HepG2 (cell line): ENCODE measurements around the gene AKT3. TPM values are rescaled to one million over a fixed set of nuclear protein-coding genes. Genes with fewer than 3 reads are reported as not detected.

Source experiments
- ATAC-seq: fragments of 200-7000 bp; cut with Tn5 transposase; 3 replicates; pipeline ENCODE4 v1.9.1; 2020; ENCODE audit warnings: mild to moderate bottlenecking, moderate library complexity
- BruUV-seq: library from RNA; stranded (reverse); fragments of 400-500 nt; replicated peaks from 2 replicates; lab custom pipeline; 2021; lab: Mats Ljungman, UMichigan
- CTCF ChIA-PET: fragments of 300-600 bp; formaldehyde crosslinking; extraction: SDS; loops from one replicate; lab custom pipeline; 2021; ENCODE audit warnings: low total read pairs, inconsistent platforms, low intra/inter-chr PET ratio; lab: Yijun Ruan, JAX
- POLR2A ChIA-PET: fragments of 350-600 bp; sonication (Branson Sonifier 250); formaldehyde crosslinking; loops from one replicate; lab custom pipeline; 2020; ENCODE audit warnings: antibody characterized with exemption, inconsistent platforms; lab: Yijun Ruan, JAX
- DNase-seq: peaks from one replicate; pipeline ENCODE4 v3.0.0-alpha.2; 2015; ENCODE audit warnings: low spot score
- FAIRE-seq: peaks from 3 replicates; lab custom pipeline; 2011; peaks lifted over from hg19 to GRCh38; lab: Jason Lieb, UNC
- H2AFZ ChIP-seq: one replicate; pipeline ENCODE4 v1.6.1; 2011; ENCODE audit warnings: low read length, inconsistent platforms
- H3K27ac ChIP-seq: fragments of 300-600 bp; 3 replicates; pipeline ENCODE4 v1.8.0; 2011; ENCODE audit warnings: mixed run types, mild to moderate bottlenecking, mixed read lengths, low read length, inconsistent platforms; ENCODE audit not compliant: insufficient read depth; ENCODE audit errors: extremely low read length
- H3K27me3 ChIP-seq, 2 experiments: fragments of 200-600 bp in 1 of 2; 2 replicates in 1 of 2; 3 replicates in 1 of 2; pipeline versions ENCODE4 v1.6.0 to v1.8.0; 2011; ENCODE audit warnings: low read length in 2 of 2, mild to moderate bottlenecking in 2 of 2, moderate library complexity in 2 of 2, inconsistent platforms in 1 of 2; ENCODE audit not compliant: insufficient read depth in 2 of 2, control insufficient read depth in 1 of 2
- H3K36me3 ChIP-seq, 2 experiments: fragments of 200-600 bp in 1 of 2; replicated peaks in 1 of 2; 2 replicates in 1 of 2; 3 replicates in 1 of 2; pipeline versions ENCODE4 v1.5.1 to v1.8.0; 2011; ENCODE audit warnings: low read length in 2 of 2, inconsistent platforms in 1 of 2; ENCODE audit not compliant: insufficient read depth in 2 of 2, control insufficient read depth in 1 of 2
- H3K4me1 ChIP-seq: 2 replicates; pipeline ENCODE4 v1.5.1; 2012; ENCODE audit warnings: low read length, inconsistent platforms; ENCODE audit not compliant: insufficient read depth
- H3K4me2 ChIP-seq: 2 replicates; pipeline ENCODE4 v1.6.0; 2011; ENCODE audit warnings: low read depth, low read length, inconsistent platforms
- H3K4me3 ChIP-seq, 3 experiments: fragments of 200-600 bp in 1 of 3; sonication (generic), shearing (Covaris generic) in 1 of 3; replicated peaks in 1 of 3; 2 replicates each; pipeline ENCODE4 v1.5.1; 2011 to 2016; ENCODE audit warnings: low read length in 3 of 3, inconsistent platforms in 2 of 3, low read depth in 2 of 3, mild to moderate bottlenecking in 2 of 3, control low read depth in 1 of 3, mixed read lengths in 1 of 3; ENCODE audit not compliant: insufficient read depth in 1 of 3
- H3K79me2 ChIP-seq: one replicate; pipeline ENCODE4 v1.6.1; 2011; ENCODE audit warnings: low read length, inconsistent platforms; ENCODE audit not compliant: insufficient read depth
- H3K9ac ChIP-seq: 2 replicates; pipeline ENCODE4 v1.6.0; 2011; ENCODE audit warnings: mild to moderate bottlenecking, low read depth, low read length, inconsistent platforms; ENCODE audit not compliant: insufficient read depth
- H3K9me3 ChIP-seq: 2 replicates; pipeline ENCODE4 v1.5.1; 2012; ENCODE audit warnings: mild to moderate bottlenecking, low read length
- H4K20me1 ChIP-seq: 2 replicates; pipeline ENCODE4 v1.6.0; 2011; ENCODE audit warnings: inconsistent platforms, mild to moderate bottlenecking, low read length, moderate library complexity; ENCODE audit not compliant: insufficient read depth
- ARNTL ChIP-seq: sonication (generic); formaldehyde crosslinking; IDR thresholded peaks from 2 replicates; pipeline ENCODE4 v1.4.0; 2020; ENCODE audit warnings: mild to moderate bottlenecking, missing genetic modification reagents
- CCAR2 ChIP-seq: fragments of 200-400 bp; formaldehyde crosslinking; optimal IDR thresholded peaks from 2 replicates; pipeline ENCODE3; 2018; ENCODE audit warnings: low read depth, mild to moderate bottlenecking, low read length, moderate library complexity
- CHD4 ChIP-seq: fragments of 200-600 bp; sonication (generic); IDR thresholded peaks from 2 replicates; pipeline ENCODE4 v1.7.0; 2017; ENCODE audit warnings: mild to moderate bottlenecking, low read length, borderline replicate concordance
- KDM5A ChIP-seq: fragments of 200-600 bp; sonication (generic); IDR thresholded peaks from 2 replicates; pipeline ENCODE4 v1.7.0; 2018; ENCODE audit warnings: antibody characterized with exemption, mild to moderate bottlenecking, low read length, borderline replicate concordance
- NR2C2 ChIP-seq: sonication (generic); formaldehyde crosslinking; IDR thresholded peaks from 2 replicates; pipeline ENCODE4 v1.4.0; 2020; ENCODE audit warnings: missing genetic modification reagents, mild to moderate bottlenecking, moderate library complexity, borderline replicate concordance
- ZNF33B ChIP-seq: sonication (generic); formaldehyde crosslinking; IDR thresholded peaks from 2 replicates; pipeline ENCODE4 v1.5.1; 2020; ENCODE audit warnings: mild to moderate bottlenecking, missing genetic modification reagents
- WGBS: methylation state at CpG from one replicate; pipeline ENCODE4 v1.1.6; 2017; ENCODE audit warnings: low lambda C conversion rate; 5-methylcytosine and 5-hydroxymethylcytosine counted together
- in situ Hi-C: cut with HindIII; loops from 2 replicates; pipeline ENCODE4 v1.10.0; 2017; ENCODE audit warnings: low pct_unique_long_range_greater_than_20kb; ENCODE audit not compliant: extremely low pct_ligation_motif_present
- intact Hi-C: fragments of 100-400 bp; cut with micrococcal nuclease; formaldehyde crosslinking; loops from one replicate; pipeline ENCODE4 v1.10.0; 2022; ENCODE audit not compliant: unreplicated experiment
- polyA plus RNA-seq, 8 experiments: library from polyadenylated mRNA; depleted of rRNA in 3 of 8; stranded (reverse) in 7 of 8; unstranded in 1 of 8; fragments of >200 nt; fragmentation: Illumina TruSeq in 4 of 8; extraction: Trizol in 4 of 8; gene quantifications; 2 replicates each; pipeline versions ENCODE4 v1.2.1 to v1.2.3, GENCODE V29; 2011 to 2016; ENCODE audit warnings: low read depth in 4 of 8, missing spikeins in 1 of 8, mixed read lengths in 1 of 8; ENCODE audit not compliant: insufficient read depth in 1 of 8
- total RNA-seq, 5 experiments: library from RNA; depleted of rRNA; stranded (reverse); fragments of >200 nt; fragmentation: Illumina TruSeq; extraction: Trizol; gene quantifications; 2 replicates each; pipeline ENCODE4 v1.2.3, GENCODE V29; 2016; ENCODE audit warnings: low read depth in 1 of 5
- TF ChIP-seq, protein P1 (sequence below): sonication (generic); formaldehyde crosslinking; IDR thresholded peaks from 2 replicates; pipeline ENCODE4 v1.4.0; 2020; ENCODE audit warnings: missing genetic modification reagents
- TF ChIP-seq, protein P2 (sequence below): sonication (generic); formaldehyde crosslinking; IDR thresholded peaks from 2 replicates; pipeline ENCODE4 v1.9.0; 2021; ENCODE audit warnings: mild to moderate bottlenecking, missing genetic modification reagents
- TF ChIP-seq, protein P3 (sequence below): sonication (generic); formaldehyde crosslinking; IDR thresholded peaks from 2 replicates; pipeline ENCODE4 v1.9.0; 2021; ENCODE audit warnings: missing genetic modification reagents, borderline replicate concordance

The AKT3 gene
- total and polyA plus RNA-seq, 2 of the 13 experiments (the other 11 are each of a cell fraction or from before 2014, with no cell fraction given), result 0.07 TPM

DNA sequence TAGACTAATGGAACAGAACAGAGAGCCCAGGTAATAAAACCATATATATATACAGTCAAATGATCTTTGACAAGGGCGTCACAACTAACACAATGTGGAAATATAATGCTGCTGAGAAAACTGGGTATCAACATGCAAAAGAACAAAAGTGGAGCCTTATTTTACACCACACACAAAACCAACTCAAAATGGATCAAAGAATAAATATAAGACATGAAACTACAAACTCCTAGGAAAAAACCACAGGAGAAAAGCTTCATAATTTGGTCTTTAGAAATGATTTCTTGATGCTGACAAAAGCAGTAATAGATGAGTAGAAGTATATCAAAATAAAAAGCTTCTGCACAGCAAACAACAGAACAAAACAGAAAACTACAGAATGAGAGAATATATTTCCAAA is 192.2 kb downstream of the AKT3 start:
- BruUV-seq, result no TSS peak
- Histone ChIP-seq H2AFZ (no peak overlapping the region), H3K27me3 (no peaks in the 10 kb centered on the region), H3K4me1 (no peaks in the 10 kb centered on the region), H3K79me2 (no peaks in the 10 kb centered on the region), H3K27ac (no peak overlapping the region), H3K9ac (no peak overlapping the region), H3K36me3 (no peaks in the 10 kb centered on the region), H3K4me2 (no peak overlapping the region), H4K20me1 (no peaks in the 10 kb centered on the region), H3K9me3 (no peaks in the 10 kb centered on the region), H3K4me3 (no peak overlapping the region)
- DNase-seq (no peak), ATAC-seq (no peak), FAIRE-seq (no peak)
- 0% methylated on average over 1 of the region's 1 CpG for WGBS
- in situ Hi-C loops (no loop called here), intact Hi-C loops (no loop called here)
- ChIA-PET POLR2A (no interaction called here), CTCF (no interaction called here)
- TF ChIP-seq CHD4 (no peak), ARNTL (CRISPR knock-in tag) (no peak), ZNF33B (CRISPR knock-in tag) (no peak), CCAR2 (no peak), KDM5A (no peak), NR2C2 (no peak)
- TF ChIP-seq, protein P1, sequence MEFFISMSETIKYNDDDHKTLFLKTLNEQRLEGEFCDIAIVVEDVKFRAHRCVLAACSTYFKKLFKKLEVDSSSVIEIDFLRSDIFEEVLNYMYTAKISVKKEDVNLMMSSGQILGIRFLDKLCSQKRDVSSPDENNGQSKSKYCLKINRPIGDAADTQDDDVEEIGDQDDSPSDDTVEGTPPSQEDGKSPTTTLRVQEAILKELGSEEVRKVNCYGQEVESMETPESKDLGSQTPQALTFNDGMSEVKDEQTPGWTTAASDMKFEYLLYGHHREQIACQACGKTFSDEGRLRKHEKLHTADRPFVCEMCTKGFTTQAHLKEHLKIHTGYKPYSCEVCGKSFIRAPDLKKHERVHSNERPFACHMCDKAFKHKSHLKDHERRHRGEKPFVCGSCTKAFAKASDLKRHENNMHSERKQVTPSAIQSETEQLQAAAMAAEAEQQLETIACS (CRISPR knock-in tag), result no peak
- TF ChIP-seq, protein P2, sequence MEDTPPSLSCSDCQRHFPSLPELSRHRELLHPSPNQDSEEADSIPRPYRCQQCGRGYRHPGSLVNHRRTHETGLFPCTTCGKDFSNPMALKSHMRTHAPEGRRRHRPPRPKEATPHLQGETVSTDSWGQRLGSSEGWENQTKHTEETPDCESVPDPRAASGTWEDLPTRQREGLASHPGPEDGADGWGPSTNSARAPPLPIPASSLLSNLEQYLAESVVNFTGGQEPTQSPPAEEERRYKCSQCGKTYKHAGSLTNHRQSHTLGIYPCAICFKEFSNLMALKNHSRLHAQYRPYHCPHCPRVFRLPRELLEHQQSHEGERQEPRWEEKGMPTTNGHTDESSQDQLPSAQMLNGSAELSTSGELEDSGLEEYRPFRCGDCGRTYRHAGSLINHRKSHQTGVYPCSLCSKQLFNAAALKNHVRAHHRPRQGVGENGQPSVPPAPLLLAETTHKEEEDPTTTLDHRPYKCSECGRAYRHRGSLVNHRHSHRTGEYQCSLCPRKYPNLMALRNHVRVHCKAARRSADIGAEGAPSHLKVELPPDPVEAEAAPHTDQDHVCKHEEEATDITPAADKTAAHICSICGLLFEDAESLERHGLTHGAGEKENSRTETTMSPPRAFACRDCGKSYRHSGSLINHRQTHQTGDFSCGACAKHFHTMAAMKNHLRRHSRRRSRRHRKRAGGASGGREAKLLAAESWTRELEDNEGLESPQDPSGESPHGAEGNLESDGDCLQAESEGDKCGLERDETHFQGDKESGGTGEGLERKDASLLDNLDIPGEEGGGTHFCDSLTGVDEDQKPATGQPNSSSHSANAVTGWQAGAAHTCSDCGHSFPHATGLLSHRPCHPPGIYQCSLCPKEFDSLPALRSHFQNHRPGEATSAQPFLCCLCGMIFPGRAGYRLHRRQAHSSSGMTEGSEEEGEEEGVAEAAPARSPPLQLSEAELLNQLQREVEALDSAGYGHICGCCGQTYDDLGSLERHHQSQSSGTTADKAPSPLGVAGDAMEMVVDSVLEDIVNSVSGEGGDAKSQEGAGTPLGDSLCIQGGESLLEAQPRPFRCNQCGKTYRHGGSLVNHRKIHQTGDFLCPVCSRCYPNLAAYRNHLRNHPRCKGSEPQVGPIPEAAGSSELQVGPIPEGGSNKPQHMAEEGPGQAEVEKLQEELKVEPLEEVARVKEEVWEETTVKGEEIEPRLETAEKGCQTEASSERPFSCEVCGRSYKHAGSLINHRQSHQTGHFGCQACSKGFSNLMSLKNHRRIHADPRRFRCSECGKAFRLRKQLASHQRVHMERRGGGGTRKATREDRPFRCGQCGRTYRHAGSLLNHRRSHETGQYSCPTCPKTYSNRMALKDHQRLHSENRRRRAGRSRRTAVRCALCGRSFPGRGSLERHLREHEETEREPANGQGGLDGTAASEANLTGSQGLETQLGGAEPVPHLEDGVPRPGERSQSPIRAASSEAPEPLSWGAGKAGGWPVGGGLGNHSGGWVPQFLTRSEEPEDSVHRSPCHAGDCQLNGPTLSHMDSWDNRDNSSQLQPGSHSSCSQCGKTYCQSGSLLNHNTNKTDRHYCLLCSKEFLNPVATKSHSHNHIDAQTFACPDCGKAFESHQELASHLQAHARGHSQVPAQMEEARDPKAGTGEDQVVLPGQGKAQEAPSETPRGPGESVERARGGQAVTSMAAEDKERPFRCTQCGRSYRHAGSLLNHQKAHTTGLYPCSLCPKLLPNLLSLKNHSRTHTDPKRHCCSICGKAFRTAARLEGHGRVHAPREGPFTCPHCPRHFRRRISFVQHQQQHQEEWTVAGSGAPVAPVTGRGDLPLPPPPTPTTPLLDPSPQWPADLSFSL (CRISPR knock-in tag), result no peak
- TF ChIP-seq, protein P3, sequence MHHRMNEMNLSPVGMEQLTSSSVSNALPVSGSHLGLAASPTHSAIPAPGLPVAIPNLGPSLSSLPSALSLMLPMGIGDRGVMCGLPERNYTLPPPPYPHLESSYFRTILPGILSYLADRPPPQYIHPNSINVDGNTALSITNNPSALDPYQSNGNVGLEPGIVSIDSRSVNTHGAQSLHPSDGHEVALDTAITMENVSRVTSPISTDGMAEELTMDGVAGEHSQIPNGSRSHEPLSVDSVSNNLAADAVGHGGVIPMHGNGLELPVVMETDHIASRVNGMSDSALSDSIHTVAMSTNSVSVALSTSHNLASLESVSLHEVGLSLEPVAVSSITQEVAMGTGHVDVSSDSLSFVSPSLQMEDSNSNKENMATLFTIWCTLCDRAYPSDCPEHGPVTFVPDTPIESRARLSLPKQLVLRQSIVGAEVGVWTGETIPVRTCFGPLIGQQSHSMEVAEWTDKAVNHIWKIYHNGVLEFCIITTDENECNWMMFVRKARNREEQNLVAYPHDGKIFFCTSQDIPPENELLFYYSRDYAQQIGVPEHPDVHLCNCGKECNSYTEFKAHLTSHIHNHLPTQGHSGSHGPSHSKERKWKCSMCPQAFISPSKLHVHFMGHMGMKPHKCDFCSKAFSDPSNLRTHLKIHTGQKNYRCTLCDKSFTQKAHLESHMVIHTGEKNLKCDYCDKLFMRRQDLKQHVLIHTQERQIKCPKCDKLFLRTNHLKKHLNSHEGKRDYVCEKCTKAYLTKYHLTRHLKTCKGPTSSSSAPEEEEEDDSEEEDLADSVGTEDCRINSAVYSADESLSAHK (CRISPR knock-in tag), result no peak
